ENCODE data around the gene GCG. TPM values are rescaled to one million over a fixed set of nuclear protein-coding genes. Genes with fewer than 3 reads are reported as not detected.

GCG gene
- total RNA-seq, 4 donors from 2014 or later = not detected

DNA sequence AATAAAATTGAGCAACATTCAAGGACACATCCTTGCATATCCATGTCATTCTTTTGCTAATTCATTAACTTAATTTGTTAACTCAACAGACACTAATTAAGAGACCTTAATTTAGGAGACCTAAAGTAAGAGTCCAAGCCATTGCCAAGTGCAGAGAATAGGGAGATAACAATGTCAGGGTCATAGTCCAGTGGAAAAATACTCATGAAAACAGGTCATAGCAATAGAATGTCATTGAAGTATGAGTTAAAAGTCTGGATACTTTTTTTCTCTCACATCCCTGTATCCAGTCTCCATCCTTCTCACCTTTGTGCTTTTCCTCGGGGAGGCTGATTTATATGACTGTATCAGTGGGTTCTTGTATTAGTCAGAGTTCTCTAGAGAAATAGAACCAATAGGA lies 51.5 kb downstream of the GCG start:
- 77% methylated on average over 1 of the region's 1 CpG for WGBS, 2 donors
- DNase-seq (ENCODE audit: low spot score in 2 of 2) = no peak

DNA sequence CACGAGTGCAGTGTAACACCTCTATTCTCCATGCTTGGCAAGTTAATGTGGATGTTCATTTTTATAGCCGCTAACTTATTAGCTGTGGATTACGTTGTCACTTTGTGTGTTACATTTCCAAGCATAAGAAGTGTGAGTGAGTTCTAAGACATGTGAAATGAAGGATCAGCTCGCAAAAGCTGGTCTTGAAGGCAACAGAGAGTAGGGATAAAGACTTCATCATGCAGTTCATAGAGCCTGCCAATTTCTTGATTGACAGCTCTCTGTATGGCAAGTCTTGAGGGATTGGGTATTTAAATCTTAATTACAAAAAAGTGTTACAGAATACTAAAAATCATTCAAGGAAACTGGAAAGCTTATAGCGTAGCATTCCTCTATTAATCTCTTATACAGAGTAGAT lies 52.2 kb downstream of the GCG start:
- 90 to 92% methylated on average over 5 of the region's 5 CpGs for WGBS, 2 donors
- no peak for DNase-seq (ENCODE audit: low spot score in 2 of 2)
- intact Hi-C loops (cut with DNase I; ENCODE audit: low total_unique reads) = no loop called here
- TF ChIP-seq, protein P1, sequence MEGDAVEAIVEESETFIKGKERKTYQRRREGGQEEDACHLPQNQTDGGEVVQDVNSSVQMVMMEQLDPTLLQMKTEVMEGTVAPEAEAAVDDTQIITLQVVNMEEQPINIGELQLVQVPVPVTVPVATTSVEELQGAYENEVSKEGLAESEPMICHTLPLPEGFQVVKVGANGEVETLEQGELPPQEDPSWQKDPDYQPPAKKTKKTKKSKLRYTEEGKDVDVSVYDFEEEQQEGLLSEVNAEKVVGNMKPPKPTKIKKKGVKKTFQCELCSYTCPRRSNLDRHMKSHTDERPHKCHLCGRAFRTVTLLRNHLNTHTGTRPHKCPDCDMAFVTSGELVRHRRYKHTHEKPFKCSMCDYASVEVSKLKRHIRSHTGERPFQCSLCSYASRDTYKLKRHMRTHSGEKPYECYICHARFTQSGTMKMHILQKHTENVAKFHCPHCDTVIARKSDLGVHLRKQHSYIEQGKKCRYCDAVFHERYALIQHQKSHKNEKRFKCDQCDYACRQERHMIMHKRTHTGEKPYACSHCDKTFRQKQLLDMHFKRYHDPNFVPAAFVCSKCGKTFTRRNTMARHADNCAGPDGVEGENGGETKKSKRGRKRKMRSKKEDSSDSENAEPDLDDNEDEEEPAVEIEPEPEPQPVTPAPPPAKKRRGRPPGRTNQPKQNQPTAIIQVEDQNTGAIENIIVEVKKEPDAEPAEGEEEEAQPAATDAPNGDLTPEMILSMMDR (IDR thresholded peaks at IDR 0.05) = no peak
- no peak for TF ChIP-seq POLR2A (IDR thresholded peaks at IDR 0.05)
- H3K4me3 ChIP-seq (ENCODE audit: low read depth, poor library complexity, severe bottlenecking) = no peak overlapping the region

More for the DNA sequence above, 51.5 kb downstream of the GCG start:
- H3K4me3 ChIP-seq (ENCODE audit: low read depth, poor library complexity, severe bottlenecking) = no peak overlapping the region
- TF ChIP-seq, protein P1 (IDR thresholded peaks at IDR 0.05) = no peak
- intact Hi-C loops (cut with DNase I; ENCODE audit: low total_unique reads) = no loop called here

Other genes starting within 250 kb of the GCG start
- 1 to 10 TPM; 3.2 to 6.4 (median 5.1) TPM for gene DPP4, start 78.0 kb downstream of the GCG start, total RNA-seq
- 1 to 10 TPM; 1.7 to 8.7 (median 2.5) TPM for gene FAP, start 91.2 kb upstream of the GCG start, total RNA-seq
- gene IFIH1, start 166.4 kb upstream of the GCG start, total RNA-seq = 10 to 100 TPM in 1 of 4 donors, 1 to 10 TPM in 3; 7.9 to 15.8 (median 8.7) TPM
- 10 to 100 TPM in 3 of 4 donors, 1 to 10 TPM in 1; 7.5 to 32.6 (median 20.2) TPM for gene GCA, start 191.9 kb upstream of the GCG start, total RNA-seq

All from lower leg skin (tissue), 4 donors.